WTC11 (cell line): ENCODE data around the gene RFX3. TPM values are rescaled to one million over a fixed set of nuclear protein-coding genes. Genes with fewer than 3 reads are reported as not detected.

ENCODE experiments used
- ATAC-seq: fragments of 200-7000 bp; cut with Tn5 transposase; 2 replicates; pipeline ENCODE4 v1.10.0; 2021; ENCODE audit warnings: mild to moderate bottlenecking, moderate library complexity
- CTCF ChIA-PET: fragments of 300-600 bp; sonication (Branson Sonifier 250); formaldehyde crosslinking; loops from one replicate; lab custom pipeline; 2021; ENCODE audit warnings: antibody characterized with exemption; lab: Charles Lee
- POLR2A ChIA-PET: fragments of 350-600 bp; sonication (Branson Sonifier 250); formaldehyde crosslinking; loops from one replicate; lab custom pipeline; 2021; ENCODE audit warnings: antibody characterized with exemption; lab: Charles Lee
- DNase-seq: peaks from one replicate; pipeline ENCODE4 v3.0.0; 2021; ENCODE audit warnings: low spot score
- H3K27ac Mint-ChIP-seq: 2 replicates; pipeline ENCODE4 v1.8.0; 2021; ENCODE audit warnings: mixed read lengths
- H3K27me3 Mint-ChIP-seq: 2 replicates; pipeline ENCODE4 v1.8.0; 2021; ENCODE audit warnings: low read depth, mild to moderate bottlenecking, moderate library complexity, mixed read lengths
- H3K36me3 Mint-ChIP-seq: 2 replicates; pipeline ENCODE4 v1.8.0; 2021; ENCODE audit warnings: mixed read lengths
- H3K4me1 Mint-ChIP-seq: 2 replicates; pipeline ENCODE4 v1.8.0; 2022; ENCODE audit warnings: mixed read lengths
- H3K4me3 Mint-ChIP-seq: 2 replicates; pipeline ENCODE4 v1.8.0; 2021; ENCODE audit warnings: mild to moderate bottlenecking, moderate library complexity, mixed read lengths
- H3K9me3 Mint-ChIP-seq: 2 replicates; pipeline ENCODE4 v1.8.0; 2021; ENCODE audit warnings: mixed read lengths
- ARID4B ChIP-seq: sonication (generic); formaldehyde crosslinking; IDR thresholded peaks from 2 replicates; pipeline ENCODE4 v1.8.0; 2023; ENCODE audit warnings: missing genetic modification reagents, mild to moderate bottlenecking, borderline replicate concordance
- CTCF ChIP-seq: fragments of 200-600 bp; IDR thresholded peaks from 2 replicates; pipeline ENCODE4 v1.8.0; 2022; ENCODE audit warnings: antibody characterized with exemption
- EMX1 ChIP-seq: fragments of 250-450 bp; sonication (Bioruptor Pico); IDR thresholded peaks from 2 replicates; pipeline ENCODE4 v1.8.0; 2021; ENCODE audit warnings: mild to moderate bottlenecking
- ESRRA ChIP-seq: sonication (generic); formaldehyde crosslinking; IDR thresholded peaks from 2 replicates; pipeline ENCODE4 v1.8.1; 2022; ENCODE audit warnings: mild to moderate bottlenecking, missing genetic modification reagents, borderline replicate concordance
- ETV6 ChIP-seq: sonication (generic); formaldehyde crosslinking; IDR thresholded peaks from 2 replicates; pipeline ENCODE4 v1.8.1; 2022; ENCODE audit warnings: mild to moderate bottlenecking, missing genetic modification reagents
- FOXP4 ChIP-seq: sonication (generic); formaldehyde crosslinking; IDR thresholded peaks from 2 replicates; pipeline ENCODE4 v1.8.0; 2022; ENCODE audit warnings: mild to moderate bottlenecking, missing genetic modification reagents
- HMGA2 ChIP-seq: fragments of 250-450 bp; sonication (Bioruptor Pico); IDR thresholded peaks from 2 replicates; pipeline ENCODE4 v1.4.0; 2021; ENCODE audit warnings: mild to moderate bottlenecking, moderate library complexity
- IRF2 ChIP-seq: sonication (generic); formaldehyde crosslinking; IDR thresholded peaks from 2 replicates; pipeline ENCODE4 v1.8.0; 2022; ENCODE audit warnings: low read depth, missing genetic modification reagents, borderline replicate concordance
- KAT7 ChIP-seq: sonication (generic); formaldehyde crosslinking; IDR thresholded peaks from 2 replicates; pipeline ENCODE4 v1.8.1; 2023; ENCODE audit warnings: missing genetic modification reagents, mild to moderate bottlenecking, borderline replicate concordance
- NR2C2 ChIP-seq: sonication (generic); formaldehyde crosslinking; IDR thresholded peaks from 2 replicates; pipeline ENCODE4 v1.8.0; 2022; ENCODE audit warnings: mild to moderate bottlenecking, missing genetic modification reagents
- PRDM15 ChIP-seq: sonication (generic); formaldehyde crosslinking; IDR thresholded peaks from 2 replicates; pipeline ENCODE4 v1.8.0; 2022; ENCODE audit warnings: missing genetic modification reagents
- TP53 ChIP-seq: sonication (generic); formaldehyde crosslinking; IDR thresholded peaks from 2 replicates; pipeline ENCODE4 v1.8.1; 2023; ENCODE audit warnings: mild to moderate bottlenecking, missing genetic modification reagents
- USF1 ChIP-seq: sonication (generic); formaldehyde crosslinking; IDR thresholded peaks from 2 replicates; pipeline ENCODE4 v1.8.0; 2022; ENCODE audit warnings: mild to moderate bottlenecking, missing genetic modification reagents
- ZBTB43 ChIP-seq: sonication (generic); formaldehyde crosslinking; IDR thresholded peaks from 2 replicates; pipeline ENCODE4 v1.8.1; 2023; ENCODE audit warnings: mild to moderate bottlenecking, missing genetic modification reagents
- ZNF281 ChIP-seq: sonication (generic); formaldehyde crosslinking; IDR thresholded peaks from 2 replicates; pipeline ENCODE4 v1.8.0; 2023; ENCODE audit warnings: mild to moderate bottlenecking, missing genetic modification reagents
- ZNF416 ChIP-seq: fragments of 250-450 bp; sonication (Bioruptor Pico); IDR thresholded peaks from 2 replicates; pipeline ENCODE4 v1.9.0; 2021; ENCODE audit warnings: mild to moderate bottlenecking, inconsistent platforms
- ZNF423 ChIP-seq: fragments of 250-450 bp; sonication (Bioruptor Pico); IDR thresholded peaks from 2 replicates; pipeline ENCODE4 v2.1.2; 2022; ENCODE audit warnings: mild to moderate bottlenecking, moderate library complexity
- ZNF425 ChIP-seq: fragments of 250-450 bp; sonication (Bioruptor Pico); conservative IDR thresholded peaks from 2 replicates; pipeline ENCODE4 v1.9.0; 2021; ENCODE audit warnings: mild to moderate bottlenecking
- total RNA-seq: library from RNA; stranded (reverse); gene quantifications from 3 replicates; pipeline ENCODE4 v1.2.3, GENCODE V29; 2021

The RFX3 gene
- total RNA-seq, 1 experiment from 2014 or later: 13.7 TPM

- no peak overlapping the region for H3K4me3 Mint-ChIP-seq
- DNase-seq (no peak), ATAC-seq (no peak)
- POLR2A ChIA-PET: no interaction called here
- TF ChIP-seq IRF2 (CRISPR knock-in tag) (no peak), ZNF423 (CRISPR knock-in tag) (no peak), KAT7 (no peak), CTCF (no peak), ARID4B (no peak), ETV6 (CRISPR knock-in tag) (no peak), FOXP4 (CRISPR knock-in tag) (no peak), ZBTB43 (no peak), HMGA2 (CRISPR knock-in tag) (no peak), PRDM15 (CRISPR knock-in tag) (no peak), NR2C2 (CRISPR knock-in tag) (no peak), ZNF416 (CRISPR knock-in tag) (no peak), ESRRA (CRISPR knock-in tag) (no peak), ZNF281 (CRISPR knock-in tag) (no peak), TP53 (no peak), EMX1 (CRISPR knock-in tag) (no peak), USF1 (CRISPR knock-in tag) (no peak), ZNF425 (CRISPR knock-in tag) (no peak)
- no peaks in the 10 kb centered on the region for H3K36me3 Mint-ChIP-seq
- no peaks in the 10 kb centered on the region for H3K27me3 Mint-ChIP-seq
- no peak overlapping the region for H3K27ac Mint-ChIP-seq
- H3K9me3 Mint-ChIP-seq: no peaks in the 10 kb centered on the region
- CTCF ChIA-PET: interaction anchor here (1.0 kb wide), 1 partner anchor 198 kb away, joined by 6 read pairs; no protein-coding TSS in a partner anchor
- peaks cover 16% of the 10 kb centered on the region for H3K4me1 Mint-ChIP-seq
Observed at GRCh38 chr9:3243683-3244082, 282.1 kb downstream of the RFX3 start.
